ENCODE measurements around the gene ACBD3.

ACBD3 gene

DNA sequence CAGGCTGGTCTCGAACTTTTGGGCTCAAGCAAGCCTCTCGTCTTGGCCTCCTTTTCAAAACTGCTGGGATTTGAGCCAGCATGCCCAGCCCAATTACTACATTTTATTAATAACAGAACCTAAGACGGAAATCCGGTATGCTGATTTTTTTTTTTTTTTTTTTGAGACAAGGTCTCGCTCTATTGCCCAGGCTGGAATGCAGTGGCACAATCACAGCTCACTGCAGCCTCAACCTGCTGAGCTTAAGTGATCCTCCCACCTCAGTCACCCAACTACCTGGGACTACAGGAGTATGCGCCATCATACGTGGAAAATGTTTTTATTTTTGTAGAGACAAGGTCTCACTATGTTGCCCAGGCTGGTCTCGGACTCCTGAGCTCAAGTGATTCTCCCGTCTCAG is 20.2 kb downstream of the ACBD3 start:
- no peaks in the 10 kb centered on the region for H3K4me1 ChIP-seq (ENCODE audit: insufficient read depth, low read length)
- H3K9ac ChIP-seq (ENCODE audit: low read depth, low read length), result no peak overlapping the region
- peaks cover 7% of the 10 kb centered on the region for H4K20me1 ChIP-seq (ENCODE audit: insufficient read depth, low read length)
- ATAC-seq (ENCODE audit: insufficient read depth, low read depth) (no peak), DNase-seq (no peak)
- H3K27me3 ChIP-seq (ENCODE audit: insufficient read depth, low read length, poor library complexity), result no peaks in the 10 kb centered on the region
- H3K4me3 ChIP-seq (ENCODE audit: low read depth in 1 of 2, low read length in 2 of 2), result no peak overlapping the region
- no peak overlapping the region for H3K4me2 ChIP-seq (ENCODE audit: insufficient read depth, low read length)
- no peak for TF ChIP-seq EZH2 (IDR thresholded peaks at IDR 0.05; ENCODE audit: borderline replicate concordance, low read depth, low read length, severe bottlenecking)
- no peak for TF ChIP-seq CTCF (IDR thresholded peaks at IDR 0.05; ENCODE audit: borderline replicate concordance, extremely low read depth, low read length, poor library complexity, severe bottlenecking)
- peaks cover 44% of the 10 kb centered on the region for H3K36me3 ChIP-seq (ENCODE audit: insufficient read depth, low read length)
- H3K9me3 ChIP-seq (ENCODE audit: insufficient read depth, low read length, severe bottlenecking), result no peaks in the 10 kb centered on the region
- peaks cover 43% of the 10 kb centered on the region for H3K79me2 ChIP-seq (ENCODE audit: insufficient read depth, low read length)
- H3K27ac ChIP-seq (ENCODE audit: low read length), result no peak overlapping the region
- no peak overlapping the region for H2AFZ ChIP-seq (ENCODE audit: low read depth, low read length)

GRCh38 chr1:226164154-226164553 is 22.4 kb downstream of the ACBD3 start:
- no peaks in the 10 kb centered on the region for H3K9me3 ChIP-seq (ENCODE audit: insufficient read depth, low read length, severe bottlenecking)
- peaks cover 63% of the 10 kb centered on the region for H3K36me3 ChIP-seq (ENCODE audit: insufficient read depth, low read length)
- H3K9ac ChIP-seq (ENCODE audit: low read depth, low read length), result no peak overlapping the region
- no peaks in the 10 kb centered on the region for H3K27me3 ChIP-seq (ENCODE audit: insufficient read depth, low read length, poor library complexity)
- no peak overlapping the region for H2AFZ ChIP-seq (ENCODE audit: low read depth, low read length)
- no peak overlapping the region for H3K27ac ChIP-seq (ENCODE audit: low read length)
- peaks cover 11% of the 10 kb centered on the region for H4K20me1 ChIP-seq (ENCODE audit: insufficient read depth, low read length)
- DNase-seq (no peak), ATAC-seq (ENCODE audit: insufficient read depth, low read depth) (no peak)
- H3K4me3 ChIP-seq (ENCODE audit: low read depth in 1 of 2, low read length in 2 of 2), result no peak overlapping the region
- peaks cover 31% of the 10 kb centered on the region for H3K79me2 ChIP-seq (ENCODE audit: insufficient read depth, low read length)
- TF ChIP-seq CTCF (IDR thresholded peaks at IDR 0.05; ENCODE audit: borderline replicate concordance, extremely low read depth, low read length, poor library complexity, severe bottlenecking), result no peak
- no peak for TF ChIP-seq EZH2 (IDR thresholded peaks at IDR 0.05; ENCODE audit: borderline replicate concordance, low read depth, low read length, severe bottlenecking)
- no peak overlapping the region for H3K4me2 ChIP-seq (ENCODE audit: insufficient read depth, low read length)
- no peaks in the 10 kb centered on the region for H3K4me1 ChIP-seq (ENCODE audit: insufficient read depth, low read length)

DNA sequence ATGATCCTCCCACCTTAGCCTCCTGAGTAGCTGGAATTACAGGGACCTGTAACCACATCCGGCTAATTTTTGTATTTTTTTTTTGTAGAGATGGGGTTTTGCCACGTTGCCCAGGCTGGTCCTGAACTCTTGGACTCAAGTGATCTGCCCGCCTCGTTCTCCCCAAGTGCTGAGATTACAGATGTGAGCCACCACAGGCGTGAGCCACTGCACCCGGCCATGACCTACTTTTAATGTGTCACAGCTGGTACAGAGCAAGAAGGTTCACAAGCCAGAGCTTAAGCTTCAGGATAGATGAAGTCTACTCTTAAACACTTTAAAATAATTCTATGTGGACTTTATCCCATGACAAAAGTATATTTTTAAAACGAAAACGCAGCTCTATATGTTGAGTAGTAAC is 23.6 kb downstream of the ACBD3 start:
- H3K4me1 ChIP-seq (ENCODE audit: insufficient read depth, low read length), result no peaks in the 10 kb centered on the region
- H3K9me3 ChIP-seq (ENCODE audit: insufficient read depth, low read length, severe bottlenecking), result no peaks in the 10 kb centered on the region
- DNase-seq, result no peak
- H3K4me2 ChIP-seq (ENCODE audit: insufficient read depth, low read length), result no peak overlapping the region
- H3K9ac ChIP-seq (ENCODE audit: low read depth, low read length), result no peak overlapping the region
- no peak for ATAC-seq (ENCODE audit: insufficient read depth, low read depth)
- peaks cover 76% of the 10 kb centered on the region for H3K36me3 ChIP-seq (ENCODE audit: insufficient read depth, low read length)
- no peak overlapping the region for H2AFZ ChIP-seq (ENCODE audit: low read depth, low read length)
- H3K27ac ChIP-seq (ENCODE audit: low read length), result no peak overlapping the region
- H3K27me3 ChIP-seq (ENCODE audit: insufficient read depth, low read length, poor library complexity), result no peaks in the 10 kb centered on the region
- TF ChIP-seq EZH2 (IDR thresholded peaks at IDR 0.05; ENCODE audit: borderline replicate concordance, low read depth, low read length, severe bottlenecking) (no peak), CTCF (IDR thresholded peaks at IDR 0.05; ENCODE audit: borderline replicate concordance, extremely low read depth, low read length, poor library complexity, severe bottlenecking) (no peak)
- peaks cover 22% of the 10 kb centered on the region for H3K79me2 ChIP-seq (ENCODE audit: insufficient read depth, low read length)
- H3K4me3 ChIP-seq (ENCODE audit: low read depth in 1 of 2, low read length in 2 of 2), result no peak overlapping the region
- H4K20me1 ChIP-seq (ENCODE audit: insufficient read depth, low read length), result peaks cover 11% of the 10 kb centered on the region

GRCh38 chr1:226158983-226159382 is 27.6 kb downstream of the ACBD3 start:
- Histone ChIP-seq H3K4me3 (ENCODE audit: low read depth in 1 of 2, low read length in 2 of 2) (no peak overlapping the region), H3K4me2 (ENCODE audit: insufficient read depth, low read length) (no peak overlapping the region), H3K9me3 (ENCODE audit: insufficient read depth, low read length, severe bottlenecking) (no peaks in the 10 kb centered on the region), H4K20me1 (ENCODE audit: insufficient read depth, low read length) (peaks cover 4% of the 10 kb centered on the region; the same call in 1 of the 2 replicates), H3K27ac (ENCODE audit: low read length) (no peak overlapping the region), H3K36me3 (ENCODE audit: insufficient read depth, low read length) (peaks cover 82% of the 10 kb centered on the region), H3K4me1 (ENCODE audit: insufficient read depth, low read length) (no peaks in the 10 kb centered on the region), H3K9ac (ENCODE audit: low read depth, low read length) (no peak overlapping the region), H3K27me3 (ENCODE audit: insufficient read depth, low read length, poor library complexity) (no peaks in the 10 kb centered on the region), H3K79me2 (ENCODE audit: insufficient read depth, low read length) (peaks cover 4% of the 10 kb centered on the region; the same call in 1 of the 2 replicates), H2AFZ (ENCODE audit: low read depth, low read length) (no peak overlapping the region)
- no peak for TF ChIP-seq EZH2 (IDR thresholded peaks at IDR 0.05; ENCODE audit: borderline replicate concordance, low read depth, low read length, severe bottlenecking)
- TF ChIP-seq CTCF (IDR thresholded peaks at IDR 0.05; ENCODE audit: borderline replicate concordance, extremely low read depth, low read length, poor library complexity, severe bottlenecking), result no peak
- DNase-seq, result no peak
- no peak for ATAC-seq (ENCODE audit: insufficient read depth, low read depth)
